Stimulated activated CD4-positive, alpha-beta T cell treated with anti-CD3 and anti-CD28 coated beads, Interleukin-4, amount 100 ng/mL, for 1 hour (primary cell): ENCODE measurements around the gene GPR21.

Source experiments
- DNase-seq: peaks from one replicate; pipeline ENCODE4 v3.0.0-alpha.2; 2020

The GPR21 gene

DNA sequence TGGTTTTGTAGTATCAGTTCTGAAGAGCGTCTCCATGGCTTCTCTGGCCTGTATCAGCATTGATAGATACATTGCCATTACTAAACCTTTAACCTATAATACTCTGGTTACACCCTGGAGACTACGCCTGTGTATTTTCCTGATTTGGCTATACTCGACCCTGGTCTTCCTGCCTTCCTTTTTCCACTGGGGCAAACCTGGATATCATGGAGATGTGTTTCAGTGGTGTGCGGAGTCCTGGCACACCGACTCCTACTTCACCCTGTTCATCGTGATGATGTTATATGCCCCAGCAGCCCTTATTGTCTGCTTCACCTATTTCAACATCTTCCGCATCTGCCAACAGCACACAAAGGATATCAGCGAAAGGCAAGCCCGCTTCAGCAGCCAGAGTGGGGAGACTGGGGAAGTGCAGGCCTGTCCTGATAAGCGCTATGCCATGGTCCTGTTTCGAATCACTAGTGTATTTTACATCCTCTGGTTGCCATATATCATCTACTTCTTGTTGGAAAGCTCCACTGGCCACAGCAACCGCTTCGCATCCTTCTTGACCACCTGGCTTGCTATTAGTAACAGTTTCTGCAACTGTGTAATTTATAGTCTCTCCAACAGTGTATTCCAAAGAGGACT lies 1.5 kb downstream of the GPR21 start:
- DNase-seq, result no peak

DNA sequence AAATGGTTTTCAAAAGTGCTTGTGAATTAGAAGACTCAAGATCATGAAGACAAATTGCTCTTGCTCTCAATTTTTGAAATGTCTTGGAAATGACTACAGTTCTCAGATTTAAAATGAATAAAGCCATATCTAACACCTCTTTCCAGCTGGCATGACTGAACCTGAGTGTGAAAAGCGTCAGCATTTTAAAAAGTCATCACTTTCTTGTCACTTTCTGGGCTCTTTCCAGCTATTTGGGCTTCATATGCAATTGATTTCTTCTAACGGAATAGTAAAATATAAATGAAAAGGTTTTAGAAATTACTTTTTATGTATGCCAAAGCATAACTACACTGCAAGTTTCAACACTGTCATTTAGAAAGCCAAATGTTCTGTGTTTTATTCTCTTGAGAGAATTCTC lies 2.3 kb downstream of the GPR21 start:
- no peak for DNase-seq

DNA sequence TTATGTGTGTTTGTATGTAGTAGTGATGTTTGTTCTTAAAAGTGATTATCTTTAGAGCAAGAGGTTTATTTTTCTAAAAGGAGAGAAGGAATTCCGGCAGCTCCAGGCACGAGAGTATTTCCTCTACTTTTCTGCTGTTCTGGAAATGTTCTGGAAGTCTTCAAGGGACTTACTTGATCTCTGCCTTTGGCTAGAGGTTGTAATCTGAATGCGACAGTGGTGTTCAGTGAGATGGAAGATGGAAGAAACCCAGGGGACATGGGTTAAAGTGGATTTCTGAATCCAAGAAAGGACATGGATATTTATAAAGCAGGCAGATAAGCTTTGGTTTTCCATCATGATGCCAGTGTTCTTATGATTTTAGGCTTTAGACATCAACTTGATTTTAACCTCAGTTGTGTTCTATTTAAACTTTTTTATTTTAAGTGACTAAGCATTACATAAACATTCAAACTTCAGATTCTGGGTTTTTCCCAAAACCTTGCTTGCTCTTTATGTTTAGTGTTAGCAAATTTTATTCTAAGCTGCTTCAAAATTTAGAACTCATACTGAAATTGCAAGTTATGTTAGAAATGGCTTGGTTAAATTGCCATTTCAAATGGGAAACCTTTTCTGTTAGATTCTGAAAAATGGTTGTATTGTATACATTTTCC lies 3.6 kb downstream of the GPR21 start:
- no peak for DNase-seq

DNA sequence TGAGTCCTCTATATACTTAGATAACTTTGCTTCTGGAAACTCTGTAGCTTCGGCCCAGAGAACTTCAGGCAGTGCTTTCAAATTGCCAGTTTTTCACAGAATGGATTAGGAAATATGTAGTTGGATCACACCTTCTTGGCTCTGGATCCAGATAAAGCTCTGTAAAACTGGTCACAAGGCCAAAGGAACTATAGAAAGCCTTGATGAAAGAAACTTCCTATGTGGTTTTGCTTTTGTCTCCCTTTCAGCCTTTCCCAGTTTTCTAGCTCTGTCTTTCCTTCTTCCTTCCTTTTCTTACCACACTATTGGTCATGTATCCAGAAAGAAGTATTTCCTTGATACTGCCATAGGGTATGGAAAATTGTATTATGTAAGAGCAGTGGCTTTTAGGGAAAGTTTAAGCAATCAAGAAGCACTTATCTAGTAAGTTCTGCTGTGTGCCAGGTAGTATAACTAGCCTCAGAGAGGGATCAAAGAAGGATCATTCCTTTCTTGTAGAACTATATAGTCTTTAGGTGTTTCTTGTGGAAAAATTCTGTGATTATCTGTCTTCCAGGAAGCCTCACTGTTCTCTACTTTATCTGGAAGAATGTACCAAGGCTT lies 6.3 kb downstream of the GPR21 start:
- DNase-seq, result no peak

DNA sequence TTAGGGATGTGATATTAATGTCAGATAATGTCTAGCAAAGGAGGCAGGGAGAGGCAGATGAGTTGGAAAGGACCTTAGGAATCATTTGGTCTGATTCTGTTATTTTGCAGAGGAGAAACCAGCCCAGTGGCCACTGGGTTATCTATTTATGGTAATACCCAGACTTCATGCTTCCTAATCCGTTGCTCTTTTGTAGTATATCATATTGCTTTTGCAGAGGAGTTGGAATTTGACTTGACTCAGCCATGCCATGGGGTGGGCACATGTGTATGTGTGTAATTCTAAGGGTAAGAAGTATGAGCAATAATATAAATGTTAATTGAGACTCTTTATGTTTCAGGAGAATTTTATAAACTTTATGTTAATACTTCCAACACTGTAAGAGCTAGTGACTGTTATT lies 7.3 kb downstream of the GPR21 start:
- DNase-seq, result no peak

DNA sequence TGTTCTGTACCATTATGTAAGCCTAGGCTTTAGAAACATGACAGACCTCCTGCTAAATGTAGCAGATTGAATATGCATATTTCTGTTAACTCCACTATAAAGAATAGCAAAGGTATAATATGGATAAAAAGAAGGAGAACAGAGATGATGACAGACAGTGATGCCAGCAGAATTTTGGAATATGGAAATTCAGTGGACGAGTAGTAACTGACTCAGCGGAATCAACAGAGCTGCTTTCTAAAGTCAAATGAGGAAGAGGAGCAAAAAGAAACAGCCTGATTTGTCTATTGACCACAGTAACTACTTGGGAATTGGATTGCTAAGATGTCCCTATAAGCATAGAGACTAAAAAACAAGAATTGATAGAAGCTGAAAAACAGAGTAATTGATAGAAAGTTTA lies 8.0 kb downstream of the GPR21 start:
- no peak for DNase-seq

DNA sequence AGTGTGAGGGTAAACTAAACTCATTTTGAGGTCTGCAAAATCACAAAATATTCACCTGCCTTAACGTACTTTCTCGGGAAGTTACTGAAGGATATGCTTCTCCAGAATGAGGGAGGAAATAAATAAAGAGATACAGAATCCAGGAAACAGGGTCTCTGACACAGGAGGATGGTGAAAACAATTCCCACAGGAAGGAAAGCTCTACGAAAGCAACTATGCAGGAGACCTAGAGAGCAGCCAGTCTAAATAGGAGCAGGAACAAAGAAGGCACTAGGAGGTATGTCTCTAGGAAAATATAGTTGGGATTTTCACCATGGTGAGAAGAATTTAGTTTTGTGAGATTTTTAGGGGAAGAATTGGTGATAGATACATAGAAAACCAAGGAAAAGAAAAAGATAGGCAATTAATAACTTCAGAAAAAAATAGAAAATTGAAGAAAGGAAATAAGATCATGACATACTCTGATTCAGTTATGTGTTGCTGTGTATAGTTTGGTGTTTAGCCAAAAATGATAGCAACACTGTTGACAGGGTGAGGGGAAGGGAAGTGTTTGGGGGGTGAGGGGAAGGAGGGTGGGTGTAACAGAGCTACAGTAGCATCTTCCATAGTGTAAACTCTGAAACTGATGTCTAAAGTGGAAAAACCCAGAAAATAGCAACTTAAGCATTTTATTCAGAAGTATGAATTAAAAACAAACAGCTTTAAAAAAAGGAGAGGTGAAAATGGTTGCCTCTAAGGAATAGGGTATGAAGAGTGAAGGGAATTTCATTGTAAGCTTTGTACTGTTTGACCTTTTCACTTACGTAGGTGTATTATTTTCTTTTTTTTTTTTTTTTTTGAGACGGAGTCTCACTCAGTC lies 9.8 kb downstream of the GPR21 start:
- DNase-seq, result no peak

DNA sequence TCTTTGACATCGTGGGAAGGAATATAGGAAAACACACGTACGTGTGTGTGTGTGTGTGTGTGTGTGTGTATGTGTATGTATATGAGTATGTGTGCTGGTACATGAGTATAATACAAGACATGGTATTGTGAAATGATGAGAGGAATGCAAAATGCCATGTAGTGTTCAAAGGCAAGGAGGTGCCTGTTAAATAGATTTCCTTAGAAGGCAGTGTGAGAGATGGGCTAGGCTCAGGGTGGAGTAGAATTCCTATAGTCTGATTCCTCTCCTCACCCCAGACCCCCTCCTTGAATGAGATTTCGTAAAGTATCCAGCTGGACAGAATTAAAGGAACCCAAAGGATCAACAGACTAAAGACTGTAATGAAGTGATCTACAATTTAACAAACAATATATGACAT lies 11.1 kb downstream of the GPR21 start:
- no peak for DNase-seq

DNA sequence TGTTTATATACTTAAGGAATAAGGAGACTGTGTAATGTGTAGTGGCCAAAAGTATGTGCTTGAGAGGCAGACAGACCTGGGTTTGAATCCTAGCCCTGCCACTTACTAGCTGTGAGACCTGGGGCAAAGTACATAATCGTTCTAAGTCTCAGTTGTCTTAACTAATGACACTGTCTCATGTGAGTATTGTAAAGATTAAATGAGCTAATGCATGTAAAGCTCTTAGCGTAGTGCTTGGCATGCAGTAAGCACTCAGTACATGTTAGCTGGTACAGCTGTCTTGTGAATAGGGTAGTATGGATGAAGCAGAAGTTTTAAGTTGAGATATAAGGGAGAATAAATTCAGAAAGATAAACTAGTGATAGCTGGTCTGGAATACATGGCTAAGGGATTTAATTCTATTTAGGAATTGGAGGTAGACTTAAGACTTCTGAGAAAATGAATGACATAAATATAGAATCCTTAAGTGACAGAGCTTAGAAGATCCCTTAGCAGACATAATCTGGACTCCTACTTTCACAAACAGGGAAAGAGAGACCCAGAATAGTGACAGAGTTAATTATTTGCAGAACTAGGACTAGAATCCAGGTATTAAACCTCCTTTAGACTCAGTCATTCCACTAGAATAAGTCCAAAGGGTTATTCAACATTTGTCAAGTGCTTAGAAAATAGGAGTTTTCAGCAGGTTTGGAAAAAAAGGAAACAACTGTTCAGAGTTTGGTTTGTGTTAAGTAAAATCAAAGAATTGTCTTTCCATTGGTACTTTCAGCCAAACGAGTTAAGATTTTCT lies 13.1 kb downstream of the GPR21 start:
- no peak for DNase-seq

DNA sequence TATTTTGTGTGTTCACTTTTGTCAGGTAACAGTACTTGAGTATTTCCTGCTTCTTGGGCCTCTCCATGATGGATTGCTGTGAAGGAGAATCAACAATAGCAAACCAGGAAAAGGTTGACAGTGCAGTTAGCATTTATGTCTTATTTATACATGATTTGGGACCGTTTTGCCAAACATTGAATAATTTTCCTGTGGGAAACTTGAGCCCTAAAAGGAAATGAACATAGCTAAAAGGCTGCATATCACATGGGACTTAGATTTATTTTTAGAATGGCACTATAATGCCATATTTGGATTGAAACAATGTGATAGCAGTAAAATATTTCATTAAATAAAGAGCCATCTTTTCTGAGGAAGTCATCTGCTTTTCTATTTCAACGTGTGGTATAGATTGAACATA lies 15.3 kb downstream of the GPR21 start:
- no peak for DNase-seq

DNA sequence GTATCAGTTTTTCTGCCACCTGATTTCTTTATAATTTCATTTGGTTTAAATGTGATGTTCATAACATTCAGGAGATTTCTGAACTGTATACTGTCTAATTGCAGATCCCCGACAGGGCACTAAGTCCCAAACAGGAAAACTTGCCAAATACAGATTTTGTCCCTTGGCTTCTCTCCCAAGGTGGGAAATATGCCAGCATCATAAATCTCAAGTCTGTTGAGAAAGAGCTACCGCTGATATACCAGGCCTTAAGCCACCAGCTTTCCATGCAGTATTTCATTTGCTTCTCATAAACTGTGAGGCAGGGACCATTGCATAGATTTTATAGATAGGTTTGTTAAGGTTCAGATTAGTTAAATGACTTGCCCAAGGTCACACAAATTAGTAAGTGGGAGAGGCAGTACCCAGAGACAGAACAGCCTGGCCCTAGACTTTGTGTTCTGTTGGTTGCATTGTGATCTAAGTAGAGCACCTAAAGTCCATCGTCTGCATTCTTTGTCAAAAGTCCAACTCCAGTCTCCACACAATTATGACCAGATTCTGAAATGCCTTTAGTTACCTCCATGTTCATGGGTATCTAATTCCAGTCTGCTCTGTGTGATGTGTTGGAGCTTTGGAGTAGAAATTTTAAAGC lies 16.2 kb downstream of the GPR21 start:
- no peak for DNase-seq

DNA sequence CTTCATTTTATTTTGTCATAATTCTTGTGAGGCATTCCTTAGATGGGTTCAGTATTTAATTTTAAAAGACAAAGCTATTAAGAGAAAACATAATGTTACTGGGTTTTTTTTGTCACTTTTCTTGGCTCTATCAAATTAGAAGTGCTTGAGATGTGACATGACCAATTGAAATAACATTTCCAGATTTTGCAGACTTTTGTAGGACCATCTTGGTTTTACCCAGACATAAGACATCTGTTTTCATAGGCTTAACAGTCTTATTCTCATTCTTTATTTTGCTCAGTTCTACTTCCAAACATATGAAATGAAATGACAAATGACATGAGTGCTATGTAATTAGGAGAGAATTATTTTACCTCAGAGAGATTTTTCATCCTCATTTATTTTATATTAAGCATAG lies 19.6 kb downstream of the GPR21 start:
- DNase-seq, result no peak

DNA sequence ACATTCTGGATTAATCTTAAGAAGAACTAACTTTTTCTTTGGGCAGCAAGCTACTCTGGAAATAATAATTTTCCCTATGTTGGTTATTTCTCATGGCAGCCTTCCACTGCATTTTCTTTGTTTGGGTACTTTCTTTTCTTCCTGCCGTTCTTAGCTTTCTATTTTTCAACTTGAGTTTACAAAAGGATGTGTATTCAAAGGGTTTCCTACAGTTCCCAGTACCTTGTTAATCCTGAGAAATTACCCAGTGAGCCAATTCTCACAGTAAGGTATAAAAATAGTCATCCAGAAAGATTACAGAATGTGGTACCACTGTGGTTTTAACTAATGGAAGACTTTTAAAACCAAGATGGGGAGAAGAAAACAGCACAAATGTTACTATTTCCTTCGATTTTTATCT lies 20.2 kb downstream of the GPR21 start:
- no peak for DNase-seq

DNA sequence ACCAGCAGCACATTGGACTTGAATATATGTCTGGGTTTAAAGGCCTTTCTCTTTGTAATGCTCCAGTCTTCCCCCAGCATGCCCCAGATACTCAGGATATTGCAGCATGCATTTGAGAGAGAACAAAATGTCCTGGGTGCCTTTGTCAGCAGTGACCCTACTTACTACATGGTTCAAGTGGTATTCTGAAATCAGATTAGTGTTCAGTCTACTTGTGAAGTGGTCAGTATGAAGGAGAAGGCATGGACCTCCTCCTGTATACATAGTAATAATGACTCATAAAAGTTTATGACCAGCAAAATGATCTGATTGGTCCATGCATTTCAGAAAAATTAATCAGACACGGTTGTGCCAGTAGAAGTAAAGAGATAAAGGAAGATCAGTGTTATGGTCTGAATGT lies 25.4 kb downstream of the GPR21 start:
- no peak for DNase-seq

DNA sequence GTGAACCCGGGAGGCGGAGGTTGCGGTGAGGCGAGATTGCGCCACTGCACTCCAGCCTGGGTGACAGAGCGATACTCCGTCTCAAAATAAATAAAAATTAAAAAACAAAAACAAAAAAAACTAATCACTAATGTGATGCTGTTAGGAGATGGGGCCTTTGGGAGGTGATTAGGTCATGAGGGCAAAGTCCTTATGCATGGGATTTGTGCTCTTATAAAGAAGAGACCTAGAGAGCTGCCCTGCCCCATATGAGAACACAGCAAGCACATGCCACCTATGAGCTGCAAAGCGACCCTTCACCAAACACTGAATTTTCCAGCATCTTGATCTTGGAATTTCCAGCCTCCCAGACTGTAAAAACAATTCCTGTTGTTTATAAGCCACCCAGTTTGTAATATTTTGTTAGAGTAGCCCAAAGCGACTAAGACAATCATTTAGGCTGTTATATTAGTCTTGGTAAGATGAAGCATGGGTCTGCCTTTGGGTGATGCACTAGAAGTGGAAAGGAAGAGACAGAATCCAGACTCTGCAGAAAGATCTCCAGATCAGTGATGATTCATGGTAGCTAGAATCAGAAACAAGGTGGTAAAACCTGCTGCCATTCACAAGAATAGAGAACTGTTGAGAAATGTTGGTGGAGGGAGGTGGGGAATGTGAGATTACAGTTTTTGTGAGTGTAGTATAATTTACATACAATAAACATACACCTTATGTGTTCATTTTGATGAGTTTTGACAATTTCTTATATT lies 26.2 kb downstream of the GPR21 start:
- no peak for DNase-seq

DNA sequence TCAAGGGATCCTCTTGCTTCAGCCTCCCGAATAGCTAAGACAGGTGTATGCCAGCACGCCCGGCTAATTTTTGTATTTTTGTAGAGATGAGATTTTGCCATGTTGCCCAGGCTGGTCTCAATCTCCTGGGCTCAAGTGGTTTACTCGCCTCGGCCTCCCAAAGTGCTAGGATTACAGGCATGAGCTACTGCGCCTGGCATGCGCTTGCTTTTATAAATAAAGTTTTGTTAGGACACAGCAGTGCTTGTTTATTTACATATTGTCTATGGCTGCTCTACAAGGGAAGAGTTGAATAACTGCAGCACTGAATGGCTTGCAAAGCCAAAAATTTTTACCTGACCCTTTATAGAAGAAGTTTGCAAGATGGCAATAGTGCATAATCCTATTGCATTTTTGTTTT lies 27.7 kb downstream of the GPR21 start:
- no peak for DNase-seq

DNA sequence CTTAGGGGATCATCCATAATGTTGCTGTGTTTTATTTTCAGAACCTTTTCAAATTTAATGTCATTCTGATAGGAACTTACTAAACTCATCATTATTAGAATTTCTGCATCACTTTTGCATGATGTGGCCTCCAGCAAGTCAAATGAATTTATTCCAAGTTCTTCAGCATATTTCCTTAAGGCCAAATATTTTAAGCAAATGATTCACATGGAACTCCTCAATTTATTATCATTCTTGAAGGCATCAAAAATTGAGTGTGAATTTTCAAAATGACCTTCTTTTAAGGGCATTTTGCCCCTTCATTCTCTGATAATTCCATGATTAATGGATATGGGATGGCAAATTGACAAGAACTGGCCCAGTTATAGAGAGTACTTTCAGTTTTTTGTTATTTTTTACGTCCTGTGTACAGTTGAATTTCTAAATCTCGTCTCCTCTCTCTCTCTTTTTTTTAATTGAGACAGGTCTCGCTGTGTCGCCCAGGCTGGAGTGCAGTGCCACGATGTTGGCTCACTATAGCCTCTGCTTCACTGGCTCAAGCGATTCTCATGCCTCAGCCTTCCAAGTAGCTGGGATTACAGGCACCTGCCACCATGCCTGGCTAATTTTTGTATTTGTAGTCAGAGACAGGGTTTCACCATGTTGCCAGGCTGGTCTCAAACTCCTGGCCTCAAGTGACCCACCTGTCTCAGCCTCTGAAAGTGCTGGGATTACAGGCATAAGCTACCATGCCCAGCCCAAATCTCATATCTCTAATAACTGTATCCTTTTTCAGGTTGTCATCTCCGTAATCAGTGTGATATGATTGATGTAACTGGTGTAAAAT lies 29.1 kb downstream of the GPR21 start:
- no peak for DNase-seq

DNA sequence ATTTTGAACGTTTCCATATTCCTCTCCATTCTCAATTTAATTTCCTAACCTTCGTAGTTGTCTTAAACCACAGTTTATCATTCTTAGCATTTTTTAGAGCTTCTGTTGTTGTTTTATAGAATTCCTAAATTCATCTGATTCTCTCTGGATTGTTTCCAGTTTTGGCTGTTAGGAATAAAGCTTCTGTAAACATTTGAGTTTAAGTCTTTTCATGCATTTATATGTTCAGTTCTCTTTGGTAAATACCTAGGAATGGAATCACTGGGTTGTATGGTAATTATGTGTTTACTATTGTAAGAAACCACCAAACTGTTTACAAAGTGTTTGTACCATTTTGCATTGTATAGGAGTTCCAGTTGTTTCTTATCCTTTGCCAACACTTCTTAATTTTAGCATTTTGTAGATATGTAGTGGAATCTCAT lies 29.7 kb downstream of the GPR21 start:
- no peak for DNase-seq

DNA sequence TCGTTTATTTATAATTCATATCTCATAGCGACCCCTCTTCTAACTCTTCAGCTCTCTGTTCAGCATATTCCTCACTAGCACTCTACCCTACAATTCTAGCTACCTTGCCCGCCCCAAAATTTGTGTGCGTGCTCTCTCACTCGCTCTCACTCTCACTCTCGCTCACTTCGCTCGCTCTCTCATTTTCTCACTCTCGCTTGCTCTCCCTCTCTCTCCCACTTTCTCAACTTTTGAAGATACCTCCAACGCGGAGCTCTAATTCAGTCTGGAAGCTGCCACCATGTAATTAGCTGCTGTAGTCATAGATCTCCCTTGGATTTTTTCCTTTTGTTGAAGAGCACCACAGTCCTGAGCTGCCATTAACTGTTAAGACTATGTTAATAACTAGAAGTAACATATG lies 30.4 kb downstream of the GPR21 start:
- DNase-seq, result no peak

DNA sequence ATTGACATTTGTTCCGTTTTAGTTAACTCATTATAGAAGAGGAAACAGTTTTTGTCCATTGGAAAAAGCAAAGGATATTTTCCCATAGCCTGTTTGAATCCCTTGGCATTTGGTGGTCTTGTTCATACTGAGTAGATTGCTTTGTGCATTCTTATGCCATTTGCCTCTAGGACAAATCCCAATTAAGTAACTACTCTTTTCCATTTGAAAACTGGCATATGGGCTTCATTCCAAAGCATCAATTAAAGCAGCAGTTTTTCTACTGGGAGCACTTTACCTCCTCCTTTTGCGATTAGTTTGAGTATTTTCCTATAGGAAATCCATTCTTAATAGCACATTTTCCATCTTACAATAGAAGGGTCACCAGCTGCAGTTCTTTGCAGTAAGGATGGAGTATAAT lies 31.2 kb downstream of the GPR21 start:
- no peak for DNase-seq

DNA sequence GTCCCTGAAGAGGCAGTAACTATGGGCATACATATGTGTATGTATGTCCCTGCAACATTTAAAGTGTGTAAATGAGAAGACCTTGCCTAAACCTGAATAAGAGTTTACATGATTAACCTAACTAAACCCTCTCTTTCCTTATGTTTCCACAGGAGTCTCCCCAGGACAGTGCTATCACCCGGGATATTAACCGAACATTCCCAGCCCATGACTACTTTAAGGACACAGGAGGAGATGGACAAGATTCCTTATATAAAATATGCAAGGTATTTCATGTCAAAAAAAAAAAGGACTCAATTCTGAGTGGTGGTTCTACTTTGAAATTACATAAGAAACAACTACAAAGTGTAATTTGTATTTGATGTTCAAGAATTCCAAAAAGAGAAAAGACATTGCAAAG lies 31.7 kb downstream of the GPR21 start:
- DNase-seq, result no peak
